Bronchial epithelial cell (primary cell): ENCODE results near the gene DIPK2A. TPM values are rescaled to one million over a fixed set of nuclear protein-coding genes. Genes with fewer than 3 reads are reported as not detected.
A peak's percentile ranks its signal among the peaks of the same experiment; 100 is the strongest.

ENCODE experiments used
- DNase-seq: peaks from one replicate; pipeline ENCODE4 v3.0.0-alpha.2; 2010; ENCODE audit warnings: low read depth
- FAIRE-seq: peaks from 2 replicates; lab custom pipeline; 2011; peaks lifted over from hg19 to GRCh38; lab: Jason Lieb, UNC
- H3K27me3 ChIP-seq: 2 replicates; pipeline ENCODE4 v1.5.1; 2011; ENCODE audit warnings: low read length; ENCODE audit not compliant: control insufficient read depth, insufficient read depth
- H3K36me3 ChIP-seq: 2 replicates; pipeline ENCODE4 v1.5.1; 2011; ENCODE audit warnings: low read length; ENCODE audit not compliant: control insufficient read depth, insufficient read depth
- H3K4me3 ChIP-seq: 2 replicates; pipeline ENCODE4 v1.5.1; 2011; ENCODE audit warnings: mild to moderate bottlenecking, low read depth, low read length, control low read depth
- CTCF ChIP-seq: IDR thresholded peaks from 2 replicates; pipeline ENCODE4 v1.5.1; 2011; ENCODE audit warnings: mild to moderate bottlenecking, moderate library complexity, low read length, control low read depth, inconsistent platforms; ENCODE audit not compliant: insufficient read depth, severe bottlenecking
- total RNA-seq: library from RNA; depleted of rRNA; stranded (reverse); fragments of >200 nt; gene quantifications from 2 replicates; pipeline ENCODE4 v1.2.1, GENCODE V29; 2014

DIPK2A gene
- total RNA-seq, 1 donor from 2014 or later = 19.0 TPM

- peak; percentile 69 for TF ChIP-seq CTCF
Observed at GRCh38 chr3:143972505-143973258, 1.1 kb downstream of the DIPK2A start.

GRCh38 chr3:143973259-143974021, 1.8 kb downstream of the DIPK2A start:
- H3K4me3 ChIP-seq = peak overlapping the region; percentile 78
- TF ChIP-seq CTCF = no peak
- no peaks in the 10 kb centered on the region for H3K27me3 ChIP-seq
- H3K36me3 ChIP-seq = no peaks in the 10 kb centered on the region
- FAIRE-seq (no peak), DNase-seq (peak; percentile 73)

More at GRCh38 chr3:143972505-143973258, 1.1 kb downstream of the DIPK2A start:
- DNase-seq = peak; percentile 52
- no peaks in the 10 kb centered on the region for H3K27me3 ChIP-seq
- FAIRE-seq = no peak
- no peaks in the 10 kb centered on the region for H3K36me3 ChIP-seq
- peak overlapping the region; percentile 78 for H3K4me3 ChIP-seq

- Histone ChIP-seq H3K36me3 (no peaks in the 10 kb centered on the region), H3K4me3 (peak overlapping the region; percentile 78), H3K27me3 (no peaks in the 10 kb centered on the region)
- FAIRE-seq (no peak), DNase-seq (peak; percentile 64)
- no peak for TF ChIP-seq CTCF
Observed at GRCh38 chr3:143974271-143975238, 2.9 kb downstream of the DIPK2A start.

- FAIRE-seq = no peak
- no peaks in the 10 kb centered on the region for H3K36me3 ChIP-seq
Observed at GRCh38 chr3:143975554-143976152, 4.0 kb downstream of the DIPK2A start.

More at GRCh38 chr3:143975554-143976152, 4.0 kb downstream of the DIPK2A start:
- no peak overlapping the region for H3K4me3 ChIP-seq
- peak; percentile 37 for TF ChIP-seq CTCF
- DNase-seq = peak; percentile 59
- H3K27me3 ChIP-seq = no peaks in the 10 kb centered on the region
